Caco-2 (cell line): ENCODE data around the gene MARK2. TPM values are rescaled to one million over a fixed set of nuclear protein-coding genes. Genes with fewer than 3 reads are reported as not detected.

Experiments used
- BruUV-seq: library from RNA; stranded (reverse); fragments of 400-500 nt; replicated peaks from 2 replicates; lab custom pipeline; 2021; lab: Mats Ljungman, UMichigan
- CTCF ChIA-PET: fragments of 300-600 bp; sonication (Branson Sonifier 250); formaldehyde crosslinking; loops from one replicate; lab custom pipeline; 2022; ENCODE audit warnings: antibody characterized with exemption; lab: Charles Lee
- POLR2A ChIA-PET: fragments of 300-600 bp; sonication (Branson Sonifier 250); formaldehyde crosslinking; loops from one replicate; lab custom pipeline; 2022; ENCODE audit warnings: antibody characterized with exemption; lab: Charles Lee
- DNase-seq, 2 experiments: peaks; one replicate each; pipeline versions ENCODE4 v3.0.0 to v3.0.0-alpha.2; 2020 to 2022
- H3K27me3 ChIP-seq: replicated peaks from 2 replicates; pipeline ENCODE4 v1.6.0; 2011; ENCODE audit warnings: low read length; ENCODE audit not compliant: control insufficient read depth, insufficient read depth
- H3K36me3 ChIP-seq: 2 replicates; pipeline ENCODE4 v1.5.1; 2011; ENCODE audit warnings: low read length; ENCODE audit not compliant: control insufficient read depth, insufficient read depth
- H3K4me1 ChIP-seq: fragments of 250-450 bp; sonication (Bioruptor Pico); 2 replicates; pipeline ENCODE4 v1.5.1; 2020; ENCODE audit warnings: mild to moderate bottlenecking
- H3K4me3 ChIP-seq: 2 replicates; pipeline ENCODE4 v1.5.1; 2011; ENCODE audit warnings: low read depth, mild to moderate bottlenecking, control low read depth, low read length
- H3K9me3 ChIP-seq: fragments of 250-450 bp; sonication (Bioruptor Pico); 2 replicates; pipeline ENCODE4 v1.5.1; 2020; ENCODE audit warnings: mild to moderate bottlenecking, moderate library complexity
- H3K27ac Mint-ChIP-seq: one replicate; pipeline ENCODE4 v1.8.0; 2022; ENCODE audit warnings: mixed read lengths; ENCODE audit not compliant: unreplicated experiment
- H3K27me3 Mint-ChIP-seq: one replicate; pipeline ENCODE4 v1.8.0; 2022; ENCODE audit warnings: mixed read lengths; ENCODE audit not compliant: insufficient read depth, unreplicated experiment
- H3K36me3 Mint-ChIP-seq: one replicate; pipeline ENCODE4 v1.8.0; 2022; ENCODE audit warnings: mild to moderate bottlenecking, mixed read lengths; ENCODE audit not compliant: insufficient read depth, unreplicated experiment
- H3K4me1 Mint-ChIP-seq: one replicate; pipeline ENCODE4 v1.8.0; 2022; ENCODE audit warnings: low read depth, mixed read lengths; ENCODE audit not compliant: unreplicated experiment
- H3K4me3 Mint-ChIP-seq: one replicate; pipeline ENCODE4 v1.8.0; 2022; ENCODE audit warnings: mild to moderate bottlenecking, moderate library complexity, mixed read lengths; ENCODE audit not compliant: unreplicated experiment
- H3K9me3 Mint-ChIP-seq: one replicate; pipeline ENCODE4 v1.8.0; 2022; ENCODE audit warnings: mixed read lengths; ENCODE audit not compliant: unreplicated experiment
- intact Hi-C: fragments of 100-400 bp; cut with micrococcal nuclease; formaldehyde crosslinking; loops from one replicate; pipeline ENCODE4 v1.10.0; 2022; ENCODE audit not compliant: unreplicated experiment
- total RNA-seq: library from RNA; stranded (reverse); gene quantifications from 2 replicates; pipeline ENCODE4 v1.2.3, GENCODE V29; 2022
- TF ChIP-seq, protein P1 (sequence below), 2 experiments: fragments of 200-600 bp in 1 of 2; IDR thresholded peaks; 1 replicate in 1 of 2; 2 replicates in 1 of 2; pipeline versions ENCODE4 v1.5.1 to v1.8.0; 2011 to 2022; ENCODE audit warnings: antibody characterized with exemption in 1 of 2, control low read depth in 1 of 2, inconsistent platforms in 1 of 2, low read depth in 1 of 2, low read length in 1 of 2, mild to moderate bottlenecking in 1 of 2, moderate library complexity in 1 of 2; ENCODE audit not compliant: insufficient read depth in 1 of 2, severe bottlenecking in 1 of 2, unreplicated experiment in 1 of 2

The MARK2 gene
- total RNA-seq, 1 experiment from 2014 or later: 63.5 TPM

DNA sequence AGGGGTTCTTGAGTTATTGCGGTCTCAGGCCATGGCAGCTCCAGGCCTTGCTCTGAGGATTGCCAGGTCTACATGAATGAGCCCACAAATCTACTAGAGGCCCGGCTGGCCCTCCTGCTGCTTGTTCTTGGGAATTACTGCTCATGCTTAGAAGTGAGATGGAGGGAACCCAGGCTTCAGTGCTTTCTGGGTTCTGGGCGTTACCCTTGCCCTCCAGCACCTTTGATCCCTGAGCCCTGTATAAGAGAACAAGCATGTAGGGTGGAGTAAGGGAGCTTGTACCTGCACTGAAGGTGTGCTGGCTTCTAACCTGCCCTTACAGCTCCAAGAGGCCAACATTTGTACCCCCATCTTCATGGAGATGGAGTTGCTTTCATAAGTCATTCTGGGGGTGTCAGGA lies 103.9 kb downstream of the MARK2 start:
- BruUV-seq: no TSS peak
- H3K36me3 Mint-ChIP-seq: peaks cover 37% of the 10 kb centered on the region
- no peaks in the 10 kb centered on the region for H3K27me3 Mint-ChIP-seq
- ChIA-PET POLR2A (no interaction called here), CTCF (interaction anchor here (1.1 kb wide), 1 partner anchor 104 kb away, joined by 3 read pairs; the partner anchor contains the start of gene MARK2)
- no peak overlapping the region for H3K27ac Mint-ChIP-seq
- intact Hi-C loops: no loop called here
- H3K27me3 ChIP-seq: no peaks in the 10 kb centered on the region
- DNase-seq: no peak
- peaks cover 1% of the 10 kb centered on the region; the same call in 1 of the 2 replicates for H3K36me3 ChIP-seq
- no peaks in the 10 kb centered on the region for H3K9me3 Mint-ChIP-seq
- H3K4me1 ChIP-seq: peaks cover 4% of the 10 kb centered on the region; the same call in 1 of the 2 replicates
- no peaks in the 10 kb centered on the region for H3K9me3 ChIP-seq
- no peak overlapping the region for H3K4me3 Mint-ChIP-seq
- TF ChIP-seq, protein P1, sequence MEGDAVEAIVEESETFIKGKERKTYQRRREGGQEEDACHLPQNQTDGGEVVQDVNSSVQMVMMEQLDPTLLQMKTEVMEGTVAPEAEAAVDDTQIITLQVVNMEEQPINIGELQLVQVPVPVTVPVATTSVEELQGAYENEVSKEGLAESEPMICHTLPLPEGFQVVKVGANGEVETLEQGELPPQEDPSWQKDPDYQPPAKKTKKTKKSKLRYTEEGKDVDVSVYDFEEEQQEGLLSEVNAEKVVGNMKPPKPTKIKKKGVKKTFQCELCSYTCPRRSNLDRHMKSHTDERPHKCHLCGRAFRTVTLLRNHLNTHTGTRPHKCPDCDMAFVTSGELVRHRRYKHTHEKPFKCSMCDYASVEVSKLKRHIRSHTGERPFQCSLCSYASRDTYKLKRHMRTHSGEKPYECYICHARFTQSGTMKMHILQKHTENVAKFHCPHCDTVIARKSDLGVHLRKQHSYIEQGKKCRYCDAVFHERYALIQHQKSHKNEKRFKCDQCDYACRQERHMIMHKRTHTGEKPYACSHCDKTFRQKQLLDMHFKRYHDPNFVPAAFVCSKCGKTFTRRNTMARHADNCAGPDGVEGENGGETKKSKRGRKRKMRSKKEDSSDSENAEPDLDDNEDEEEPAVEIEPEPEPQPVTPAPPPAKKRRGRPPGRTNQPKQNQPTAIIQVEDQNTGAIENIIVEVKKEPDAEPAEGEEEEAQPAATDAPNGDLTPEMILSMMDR (IDR thresholded peaks at IDR 0.05; ENCODE audit: insufficient read depth in 1 of 2, low read depth in 1 of 2, low read length in 1 of 2, severe bottlenecking in 1 of 2, unreplicated experiment in 1 of 2): no peak
- peaks cover 6% of the 10 kb centered on the region for H3K4me1 Mint-ChIP-seq
- H3K4me3 ChIP-seq: no peak overlapping the region

DNA sequence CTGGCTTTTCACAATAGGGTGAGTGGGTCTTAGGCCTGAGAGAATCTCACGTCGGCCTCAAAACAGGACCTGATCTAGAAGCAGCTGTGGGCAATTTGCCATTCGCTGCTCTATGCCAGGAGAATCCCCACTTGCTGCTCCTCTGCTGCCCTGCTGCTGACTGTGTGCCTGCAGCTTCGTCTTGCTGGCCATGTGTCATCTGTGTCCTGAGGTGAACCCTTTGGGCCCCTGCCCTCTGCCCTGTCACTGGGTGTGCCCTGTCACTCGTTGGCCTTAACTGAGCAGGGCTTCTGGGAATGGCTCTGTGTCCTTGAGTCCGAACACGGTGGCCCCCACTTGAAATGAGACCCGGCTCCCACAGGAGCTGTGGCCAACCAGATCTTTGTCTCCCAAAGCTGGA lies 106.1 kb downstream of the MARK2 start:
- H3K9me3 ChIP-seq: no peaks in the 10 kb centered on the region
- no peaks in the 10 kb centered on the region for H3K27me3 ChIP-seq
- Mint-ChIP-seq H3K9me3 (no peaks in the 10 kb centered on the region), H3K27ac (no peak overlapping the region), H3K4me3 (no peak overlapping the region), H3K27me3 (no peaks in the 10 kb centered on the region), H3K36me3 (peaks cover 34% of the 10 kb centered on the region), H3K4me1 (no peaks in the 10 kb centered on the region)
- ChIA-PET CTCF (interaction anchor here (0.9 to 1.9 kb wide), 8 partner anchors 12 to 116 kb away, joined by 3 to 67 read pairs (median 6); partner anchors contain the start of genes COX8A and MARK2), POLR2A (no interaction called here)
- intact Hi-C loops: loop anchor here (1.0 to 5.0 kb wide), 3 partner anchors 38 to 176 kb away; partner anchors contain the start of gene ZFTA
- peaks cover 4% of the 10 kb centered on the region; the same call in 1 of the 2 replicates for H3K4me1 ChIP-seq
- TF ChIP-seq, protein P1 (IDR thresholded peaks at IDR 0.05; ENCODE audit: insufficient read depth in 1 of 2, low read depth in 1 of 2, low read length in 1 of 2, severe bottlenecking in 1 of 2, unreplicated experiment in 1 of 2): no peak
- DNase-seq: no peak
- peaks cover 1% of the 10 kb centered on the region; the same call in 1 of the 2 replicates for H3K36me3 ChIP-seq
- BruUV-seq: no TSS peak
- no peak overlapping the region for H3K4me3 ChIP-seq

DNA sequence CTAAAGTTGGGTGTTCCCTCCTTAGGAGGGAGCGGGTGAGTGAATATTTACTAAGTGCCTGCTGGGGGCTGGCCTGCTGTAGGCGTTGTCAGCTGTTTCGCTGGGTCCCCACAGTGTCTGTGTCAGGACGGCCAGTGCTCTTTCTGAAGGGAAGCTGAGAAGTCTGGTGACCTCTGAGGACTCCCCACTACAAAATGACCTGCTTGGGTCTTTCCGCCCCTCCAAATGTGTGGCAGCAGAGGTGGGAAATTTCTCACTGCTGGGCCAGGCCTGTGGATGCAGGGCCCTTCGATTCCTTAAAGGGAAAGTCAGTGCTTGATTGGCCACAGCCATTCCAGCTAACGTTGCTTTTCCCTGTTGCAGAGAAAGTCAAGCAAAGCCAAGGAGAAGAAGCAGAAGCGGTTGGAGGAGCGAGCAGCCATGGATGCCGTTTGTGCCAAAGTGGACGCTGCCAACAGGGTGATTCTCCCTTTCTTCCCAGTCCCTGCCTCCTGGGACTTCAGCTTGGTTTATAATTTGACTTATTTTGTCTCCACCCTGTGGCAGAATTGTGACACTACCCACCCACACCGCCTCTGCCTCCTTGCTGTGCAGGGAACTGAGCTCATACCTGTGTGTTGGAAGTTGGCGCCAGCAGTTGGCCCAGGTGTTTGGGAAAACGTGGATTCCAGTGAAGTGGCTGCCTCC lies 106.7 kb downstream of the MARK2 start:
- Histone ChIP-seq H3K9me3 (no peaks in the 10 kb centered on the region), H3K4me1 (peaks cover 4% of the 10 kb centered on the region; the same call in 1 of the 2 replicates), H3K36me3 (peaks cover 1% of the 10 kb centered on the region; the same call in 1 of the 2 replicates), H3K4me3 (no peak overlapping the region), H3K27me3 (no peaks in the 10 kb centered on the region)
- peaks cover 2% of the 10 kb centered on the region for H3K4me1 Mint-ChIP-seq
- no peak overlapping the region for H3K27ac Mint-ChIP-seq
- no peaks in the 10 kb centered on the region for H3K27me3 Mint-ChIP-seq
- POLR2A ChIA-PET: interaction anchor here (0.6 to 1.1 kb wide), 2 partner anchors 11 to 57 kb away, joined by 4 to 6 read pairs; no protein-coding TSS in a partner anchor
- H3K4me3 Mint-ChIP-seq: no peak overlapping the region
- CTCF ChIA-PET: interaction anchor here (0.6 to 1.9 kb wide), 25 partner anchors 11 to 326 kb away, joined by 3 to 67 read pairs (median 5); partner anchors contain the start of genes COX8A, MARK2 and RCOR2
- no peaks in the 10 kb centered on the region for H3K9me3 Mint-ChIP-seq
- peak; percentile 66 to 78 for DNase-seq
- TF ChIP-seq, protein P1 (IDR thresholded peaks at IDR 0.05; ENCODE audit: insufficient read depth in 1 of 2, low read depth in 1 of 2, low read length in 1 of 2, severe bottlenecking in 1 of 2, unreplicated experiment in 1 of 2): peak; percentile 67 to 70
- intact Hi-C loops: loop anchor here (1.0 to 5.0 kb wide), 3 partner anchors 38 to 177 kb away; partner anchors contain the start of gene ZFTA
- no TSS peak for BruUV-seq
- peaks cover 37% of the 10 kb centered on the region for H3K36me3 Mint-ChIP-seq
